Adrenal gland (tissue), 5 donors: ENCODE data around the gene KIAA1549.

Source experiments
- CTCF ChIP-seq, 6 experiments: fragments of 450-650 bp in 4 of 6; fragments of 200-600 bp in 2 of 6; sonication (generic) in 1 of 6; IDR thresholded peaks; 1 replicate in 5 of 6; 2 replicates in 1 of 6; pipeline versions ENCODE4 v1.5.1 to v1.8.0; 2016 to 2021; ENCODE audit warnings: antibody characterized with exemption in 6 of 6, mild to moderate bottlenecking in 2 of 6, moderate library complexity in 1 of 6
- POLR2A ChIP-seq, 2 donors: fragments of 450-650 bp; IDR thresholded peaks; one replicate each; pipeline ENCODE4 v1.6.1; 2017; ENCODE audit warnings: antibody characterized with exemption in 2 of 2, mild to moderate bottlenecking in 2 of 2, moderate library complexity in 1 of 2
- donor health status: DM: no; HTN: no; CAD: no.

- no peak for TF ChIP-seq CTCF (IDR thresholded peaks at IDR 0.05)
- no peak for TF ChIP-seq POLR2A (IDR thresholded peaks at IDR 0.05)
Observed at GRCh38 chr7:138962561-138963270, 18.5 kb downstream of the KIAA1549 start.
